Glomerular visceral epithelial cell (primary cell): ENCODE data around the gene MDK.

Source experiments
- DNase-seq: peaks from one replicate; pipeline ENCODE4 v3.0.0-alpha.2; 2016; ENCODE audit errors: extremely low spot score

Gene MDK, protein sequence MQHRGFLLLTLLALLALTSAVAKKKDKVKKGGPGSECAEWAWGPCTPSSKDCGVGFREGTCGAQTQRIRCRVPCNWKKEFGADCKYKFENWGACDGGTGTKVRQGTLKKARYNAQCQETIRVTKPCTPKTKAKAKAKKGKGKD

GRCh38 chr11:46381048-46381818 lies at the start of gene MDK:
Gene MDK (plus strand): TSS chr11:46381669. CDS start chr11:46382058, 389 bp downstream.
- no peak for DNase-seq

- no peak for DNase-seq
These were observed 49.3 kb upstream of the MDK start for GRCh38 chr11:46332093-46332567.

DNA sequence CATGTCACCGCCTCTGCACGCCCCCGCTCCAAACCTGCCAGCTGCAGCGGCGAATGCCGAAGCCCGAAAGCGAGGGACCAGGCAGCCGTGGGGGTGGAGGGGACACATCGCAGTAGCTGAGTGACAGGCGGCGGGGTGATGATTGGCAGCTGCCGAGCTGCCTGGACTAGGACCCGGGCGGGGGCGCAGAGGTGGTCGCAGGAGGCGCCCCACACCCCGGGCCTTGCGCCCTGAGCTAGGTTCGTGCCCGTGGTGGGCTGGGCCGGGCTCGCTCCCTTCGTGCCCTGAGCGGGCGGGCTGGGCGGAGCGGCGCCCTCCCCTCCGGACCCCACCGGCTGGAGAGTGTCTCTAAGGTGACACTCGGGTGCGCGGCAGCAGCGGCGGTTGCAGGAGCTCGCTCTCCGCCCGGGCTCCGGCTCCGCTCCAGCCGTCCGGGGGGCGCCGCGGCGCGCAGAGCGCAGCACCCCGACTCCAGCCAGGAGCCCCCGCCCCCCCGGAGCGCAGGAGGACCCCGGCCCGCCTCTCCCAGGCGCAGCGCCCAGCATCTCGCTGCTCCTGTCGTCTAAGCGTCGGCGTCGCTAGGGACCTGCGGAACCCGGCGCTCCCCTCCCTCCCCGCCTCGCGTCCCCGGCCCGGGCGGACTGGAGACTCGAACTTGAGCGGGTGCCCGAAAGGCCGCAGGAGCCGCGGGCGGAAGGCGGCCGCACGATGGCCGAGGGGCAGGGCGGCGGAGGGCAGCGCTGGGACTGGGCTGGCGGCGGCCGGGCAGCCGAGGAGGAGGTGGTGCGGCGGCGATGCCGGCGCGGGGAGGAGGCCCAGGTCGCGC lies 48.7 kb upstream of the MDK start:
- DNase-seq = no peak

DNA sequence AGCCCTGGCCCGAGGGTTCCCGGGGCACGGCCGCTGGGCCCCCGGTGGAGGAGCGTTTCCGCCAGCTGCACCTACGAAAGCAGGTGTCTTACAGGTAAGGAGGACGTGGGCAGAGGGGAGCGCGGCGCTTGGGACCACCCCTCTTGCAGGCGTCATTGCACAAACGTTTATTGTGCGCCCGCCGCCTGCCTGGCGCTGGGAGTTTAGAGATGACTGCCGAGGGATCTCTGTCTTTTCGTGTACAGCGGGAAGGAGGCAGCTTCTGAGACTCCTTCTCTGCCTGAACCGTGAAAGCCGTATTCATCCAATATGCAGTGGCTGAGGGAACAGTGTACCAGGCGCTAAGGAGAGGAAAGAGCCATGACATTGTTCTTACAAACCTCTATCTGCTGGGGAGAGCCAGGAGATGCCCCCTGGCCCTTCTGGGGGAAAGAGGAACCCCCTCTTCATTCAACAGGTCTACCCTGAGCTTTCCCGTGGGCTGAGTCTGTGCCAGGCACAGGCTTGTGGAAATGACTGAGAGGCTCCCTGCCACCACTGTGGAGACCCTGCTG lies 48.0 kb upstream of the MDK start:
- DNase-seq = no peak

DNA sequence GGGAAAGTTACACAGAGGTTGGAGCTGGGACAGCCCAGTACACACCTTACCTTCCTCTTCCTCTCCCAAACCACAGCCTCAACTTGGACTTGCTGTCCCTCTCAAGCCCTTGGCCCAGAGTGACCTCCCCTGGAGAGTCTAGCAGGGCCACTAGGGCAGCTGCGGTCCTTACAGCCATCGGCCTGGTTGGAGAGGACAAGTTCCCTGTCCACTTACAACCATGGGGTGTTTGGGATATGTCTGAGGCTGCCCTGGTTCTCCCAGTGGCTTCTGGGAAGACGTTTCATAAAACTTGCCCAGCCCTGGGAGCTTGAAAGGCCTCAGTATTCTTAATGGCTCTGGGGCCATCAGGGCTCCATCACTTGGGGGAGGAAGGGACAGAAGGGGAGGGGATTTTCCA lies 47.3 kb upstream of the MDK start:
- no peak for DNase-seq

DNA sequence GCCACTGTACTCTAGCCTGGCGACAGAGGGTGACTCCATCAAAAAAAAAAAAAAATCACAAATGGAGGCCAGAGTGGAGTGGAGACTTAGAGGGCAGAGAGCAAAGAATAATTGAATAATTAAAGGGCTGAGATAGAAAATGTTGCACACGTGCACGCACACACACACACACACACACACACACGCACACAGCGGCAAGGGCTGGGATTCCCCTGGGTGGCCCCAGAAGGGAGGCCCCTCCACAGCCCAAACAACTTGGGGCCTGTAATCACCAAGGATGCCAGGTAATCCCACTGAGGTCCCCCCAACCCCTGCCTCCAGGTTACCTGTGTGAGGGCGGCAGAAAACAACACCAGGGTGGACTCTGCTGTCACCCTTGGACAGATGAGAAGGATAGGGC lies 46.2 kb upstream of the MDK start:
- no peak for DNase-seq

GRCh38 chr11:46335890-46336562 lies 45.4 kb upstream of the MDK start:
- DNase-seq = no peak

DNA sequence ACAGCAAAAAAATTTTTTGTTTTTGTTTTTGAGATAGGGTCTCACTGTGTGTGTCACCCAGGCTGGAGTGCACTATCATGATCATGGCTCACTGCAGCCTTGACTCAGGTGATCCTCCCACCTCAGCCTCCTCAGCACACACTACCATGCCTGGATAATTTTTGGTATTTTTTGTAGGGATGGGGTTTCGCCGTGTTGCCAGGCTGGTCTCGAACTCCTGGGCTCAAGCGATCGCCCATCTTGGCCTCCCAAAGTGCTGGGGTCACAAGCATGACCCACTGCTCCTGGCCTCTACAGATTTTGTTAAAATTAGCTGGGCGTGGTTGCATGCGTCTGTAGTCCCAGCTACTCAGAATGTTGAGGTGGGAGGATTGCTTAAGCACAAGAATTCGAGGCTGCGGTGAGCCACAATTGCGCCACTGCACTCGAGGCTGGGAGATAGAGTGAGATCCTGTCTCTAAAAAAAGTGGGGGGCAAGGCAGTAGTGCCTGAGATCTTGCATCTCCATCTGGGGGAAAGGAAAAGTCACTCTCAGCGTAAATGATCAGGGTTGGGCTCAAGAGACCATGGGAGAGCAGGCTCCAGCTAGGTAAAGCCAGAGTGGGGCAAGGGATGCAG lies 44.8 kb upstream of the MDK start:
- no peak for DNase-seq

DNA sequence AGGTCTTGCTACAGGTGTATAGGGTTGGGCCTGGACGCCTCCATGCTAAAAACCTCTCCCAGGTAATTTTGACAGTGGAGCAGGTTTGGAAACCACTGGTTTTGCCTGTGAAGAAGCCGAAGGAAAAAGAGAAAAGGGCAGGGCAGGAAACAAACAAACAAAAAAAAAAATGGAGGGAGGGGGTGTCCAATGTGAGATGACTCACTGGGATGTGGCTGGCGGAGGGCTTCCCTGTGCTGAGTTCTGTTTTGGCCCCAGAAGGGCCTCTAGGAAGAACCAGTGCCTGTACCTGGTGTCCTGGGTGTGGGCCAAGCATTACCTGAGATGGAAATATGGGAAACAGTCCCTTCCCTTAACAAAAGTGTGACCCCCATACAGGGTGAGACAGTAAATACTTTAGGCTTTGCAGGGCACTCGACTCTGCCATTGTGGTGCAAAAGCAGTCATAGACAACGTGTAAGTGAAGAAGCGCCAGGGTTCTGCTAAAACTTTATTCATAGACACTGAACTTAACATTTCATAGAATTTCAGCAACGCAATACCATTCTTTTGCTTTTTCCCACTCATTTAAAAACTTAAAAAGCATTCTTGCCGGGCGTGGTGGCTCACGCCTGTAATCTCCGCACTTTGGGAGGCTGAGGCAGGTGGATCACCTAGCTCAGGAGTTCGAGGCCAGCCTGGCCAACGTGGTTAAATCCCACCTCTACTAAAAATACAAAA lies 43.7 kb upstream of the MDK start:
- no peak for DNase-seq

- no peak for DNase-seq
These were observed 42.9 kb upstream of the MDK start for GRCh38 chr11:46338636-46338987.

DNA sequence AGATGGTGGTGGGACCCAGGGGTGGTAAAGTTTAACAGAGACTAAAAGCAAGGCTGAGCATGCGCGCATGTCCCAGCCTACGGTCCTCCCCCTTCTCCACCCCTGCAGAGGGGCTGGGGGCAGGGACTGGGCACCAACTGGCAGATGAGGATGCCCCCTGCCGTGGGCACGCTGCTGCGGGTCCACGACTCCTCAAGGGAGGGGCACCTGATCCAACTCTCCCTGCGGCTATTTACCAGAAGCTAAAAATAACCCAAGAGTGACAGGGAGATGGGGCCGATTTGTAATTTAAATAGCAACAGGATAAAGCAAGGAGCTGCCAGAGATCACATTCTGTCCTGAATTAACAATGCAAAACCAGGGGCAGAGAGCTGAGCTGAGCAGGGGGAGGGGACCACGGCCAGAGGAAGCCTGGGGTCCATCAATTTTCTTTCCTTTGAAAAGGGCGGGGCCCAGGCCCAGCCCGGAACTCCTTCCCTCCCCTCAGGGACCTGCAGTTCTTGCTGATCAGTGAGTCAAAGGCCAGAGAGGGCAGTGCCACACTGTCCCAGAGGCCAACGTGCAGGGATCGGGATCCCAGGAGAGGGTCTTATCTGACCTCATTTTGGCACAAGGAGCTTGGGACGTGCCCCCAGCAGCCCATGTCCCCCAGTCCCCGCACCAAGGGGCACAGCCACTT lies 42.3 kb upstream of the MDK start:
- DNase-seq = no peak

GRCh38 chr11:46339816-46340215 lies 41.7 kb upstream of the MDK start:
- no peak for DNase-seq

GRCh38 chr11:46341454-46341853 lies 40.0 kb upstream of the MDK start:
- DNase-seq = no peak

DNA sequence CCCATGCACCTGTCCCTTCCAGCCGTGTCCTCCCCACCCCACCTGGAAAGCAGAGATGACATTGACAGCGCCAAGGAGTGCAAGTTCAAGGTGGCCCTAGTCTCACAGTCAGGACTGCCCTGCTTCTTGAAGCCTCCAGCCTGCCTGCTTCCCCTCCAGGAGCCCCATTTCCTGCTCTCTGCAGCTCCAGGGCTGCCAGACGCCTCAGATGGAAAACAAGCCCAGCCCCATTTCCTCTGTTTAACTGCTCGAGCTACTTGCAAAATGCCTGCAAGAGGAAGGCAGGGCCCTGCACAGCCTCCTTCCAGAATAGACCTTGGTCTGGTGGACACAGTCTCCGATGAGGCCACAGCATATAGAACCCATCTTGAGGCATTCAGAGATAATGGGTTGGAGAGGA lies 39.2 kb upstream of the MDK start:
- no peak for DNase-seq

- no peak for DNase-seq
These were observed 37.9 kb upstream of the MDK start for GRCh38 chr11:46343520-46343919.

- DNase-seq = no peak
These were observed 36.3 kb upstream of the MDK start for GRCh38 chr11:46345131-46345597.

- no peak for DNase-seq
These were observed 35.5 kb upstream of the MDK start for GRCh38 chr11:46345881-46346484.

DNA sequence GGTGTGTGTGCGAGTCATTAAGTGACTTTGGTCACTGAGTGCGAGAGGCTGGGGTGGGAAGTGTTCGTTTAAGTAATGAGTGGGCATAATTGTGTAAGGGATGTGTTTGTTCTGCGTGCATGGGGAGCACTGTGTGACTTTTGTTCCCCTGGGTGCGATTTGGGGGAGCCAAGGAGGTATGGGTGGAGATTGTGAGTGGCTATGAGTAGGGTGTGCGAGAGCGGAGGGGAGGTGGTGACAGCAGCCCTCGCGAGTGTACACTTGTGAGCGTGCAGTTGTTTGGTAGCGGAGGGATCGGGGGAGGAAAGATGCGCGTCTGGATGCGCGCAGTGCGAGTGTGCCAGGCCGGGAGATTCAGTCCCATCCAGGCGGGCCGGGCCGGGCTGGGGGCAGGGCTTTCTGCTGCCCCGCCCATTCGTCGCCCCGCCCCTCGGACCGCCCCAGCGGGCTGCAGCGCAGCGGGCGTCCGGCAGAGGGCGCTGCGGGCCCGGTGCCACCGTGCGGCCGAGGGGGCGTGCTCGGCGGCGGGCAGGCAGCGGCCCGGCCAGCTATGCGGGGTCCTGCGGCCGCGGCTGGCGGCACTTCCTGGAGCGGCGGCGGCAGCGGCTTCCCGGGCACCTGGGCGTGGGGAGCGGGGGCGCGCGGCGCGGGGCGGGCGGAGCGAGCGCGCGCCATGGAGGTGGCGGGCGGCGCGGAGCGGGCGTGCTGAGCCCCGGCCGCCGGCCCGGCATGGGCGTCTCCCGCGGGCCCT lies 34.4 kb upstream of the MDK start, which contains the start of gene DGKZ:
Gene DGKZ, plus strand, starts transcription at position 578 of the 751 bp plus-strand sequence. CDS start 197 bp downstream, outside the sequence.
- peak; percentile 90 for DNase-seq
